H54 (cell line): ENCODE results near the gene ZNF266.

Experiments
- DNase-seq: peaks from one replicate; pipeline ENCODE4 v3.0.0; 2011; ENCODE audit warnings: low spot score, mixed read lengths; ENCODE audit not compliant: insufficient read length
- FAIRE-seq: peaks from 3 replicates; lab custom pipeline; 2011; peaks lifted over from hg19 to GRCh38; lab: Jason Lieb, UNC
- POLR2A ChIP-seq: IDR thresholded peaks from 2 replicates; pipeline ENCODE4 v1.6.1; 2011; ENCODE audit warnings: low read depth, mild to moderate bottlenecking, low read length

Gene ZNF266

GRCh38 chr19:9406798-9407352, 28.5 kb downstream of the ZNF266 start:
- DNase-seq, result peak; percentile 61
- no peak for TF ChIP-seq POLR2A
- FAIRE-seq, result no peak

- DNase-seq, result no peak
- FAIRE-seq, result no peak
- TF ChIP-seq POLR2A, result no peak
These were observed 54.0 kb downstream of the ZNF266 start for GRCh38 chr19:9381361-9381785.

GRCh38 chr19:9370738-9371619, 64.4 kb downstream of the ZNF266 start:
- FAIRE-seq (no peak), DNase-seq (no peak)
- TF ChIP-seq POLR2A, result no peak

GRCh38 chr19:9362905-9363304, 72.5 kb downstream of the ZNF266 start, which contains the start of gene ZNF177:
Gene ZNF177, plus strand, starts transcription at chr19:9363013. Its CDS starts 15,299 bp downstream, at chr19:9378312.
- DNase-seq, result peak; percentile 8
- no peak for FAIRE-seq
- peak; percentile 24; the same call in 1 of the 2 replicates for TF ChIP-seq POLR2A
